Neuronal stem cell (in vitro differentiated cells): ENCODE results near the gene ATP8B3.

Experiments
- DNase-seq: peaks from one replicate; pipeline ENCODE4 v3.0.0-alpha.2; 2013; ENCODE audit warnings: low spot score
- H2AFZ ChIP-seq: one replicate; pipeline ENCODE4 v1.6.1; 2013; ENCODE audit warnings: mild to moderate bottlenecking, low read length, inconsistent platforms
- H2AK5ac ChIP-seq: 2 replicates; pipeline ENCODE4 v1.6.1; 2013; ENCODE audit warnings: low read depth, mild to moderate bottlenecking, inconsistent platforms, low read length, moderate library complexity, mixed read lengths
- H2BK120ac ChIP-seq: 2 replicates; pipeline ENCODE4 v1.6.1; 2013; ENCODE audit warnings: low read depth, mild to moderate bottlenecking, inconsistent platforms, low read length, moderate library complexity, mixed read lengths
- H2BK12ac ChIP-seq: one replicate; pipeline ENCODE4 v1.6.1; 2013; ENCODE audit warnings: low read length, inconsistent platforms
- H2BK15ac ChIP-seq: 2 replicates; pipeline ENCODE4 v1.6.1; 2013; ENCODE audit warnings: mild to moderate bottlenecking, low read length, inconsistent platforms, mixed read lengths
- H2BK5ac ChIP-seq: one replicate; pipeline ENCODE4 v1.6.1; 2013; ENCODE audit warnings: inconsistent platforms, mild to moderate bottlenecking, low read length, moderate library complexity
- H3K14ac ChIP-seq: one replicate; pipeline ENCODE4 v1.6.1; 2013; ENCODE audit warnings: low read length, inconsistent platforms
- H3K18ac ChIP-seq: 2 replicates; pipeline ENCODE4 v1.6.1; 2013; ENCODE audit warnings: low read length, inconsistent platforms
- H3K23ac ChIP-seq: 2 replicates; pipeline ENCODE4 v1.6.1; 2013; ENCODE audit warnings: low read depth, mild to moderate bottlenecking, mixed read lengths, low read length, inconsistent platforms; ENCODE audit not compliant: poor library complexity
- H3K27ac ChIP-seq: replicated peaks from 3 replicates; pipeline ENCODE4 v1.5.1; 2013; ENCODE audit warnings: low read length, inconsistent platforms
- H3K27me3 ChIP-seq, 3 experiments: 2 replicates each; pipeline ENCODE4 v1.6.1; 2013; ENCODE audit warnings: low read length in 3 of 3, mild to moderate bottlenecking in 2 of 3, inconsistent platforms in 1 of 3, low read depth in 1 of 3, mixed read lengths in 1 of 3, moderate library complexity in 1 of 3; ENCODE audit not compliant: control insufficient read depth in 3 of 3, insufficient read depth in 3 of 3
- H3K36me3 ChIP-seq, 2 donors: replicated peaks in 1 of 2; 2 replicates each; pipeline ENCODE4 v1.6.1; 2013; ENCODE audit warnings: low read length in 2 of 2; ENCODE audit not compliant: control insufficient read depth in 2 of 2, insufficient read depth in 2 of 2
- H3K4ac ChIP-seq: 2 replicates; pipeline ENCODE4 v1.6.1; 2013; ENCODE audit warnings: inconsistent platforms, mild to moderate bottlenecking, low read length, moderate library complexity
- H3K4me1 ChIP-seq, 2 donors: 1 replicate in 1 of 2; 2 replicates in 1 of 2; pipeline ENCODE4 v1.6.1; 2013; ENCODE audit warnings: low read length in 2 of 2, low read depth in 1 of 2; ENCODE audit not compliant: control insufficient read depth in 2 of 2, insufficient read depth in 1 of 2
- H3K4me2 ChIP-seq: one replicate; pipeline ENCODE4 v1.6.1; 2013; ENCODE audit warnings: mild to moderate bottlenecking, low read length, inconsistent platforms; ENCODE audit not compliant: insufficient read depth, poor library complexity, severe bottlenecking
- H3K4me3 ChIP-seq, 2 donors: 2 replicates each; pipeline ENCODE4 v1.5.1; 2013; ENCODE audit warnings: low read length in 2 of 2, mild to moderate bottlenecking in 2 of 2, inconsistent platforms in 1 of 2, moderate library complexity in 1 of 2
- H3K79me1 ChIP-seq: one replicate; pipeline ENCODE4 v1.6.1; 2013; ENCODE audit warnings: low read depth, mild to moderate bottlenecking, inconsistent platforms, low read length, moderate library complexity
- H3K9ac ChIP-seq: one replicate; pipeline ENCODE4 v1.6.1; 2013; ENCODE audit warnings: mild to moderate bottlenecking, low read depth, low read length, inconsistent platforms; ENCODE audit not compliant: poor library complexity
- H3K9me3 ChIP-seq, 2 donors: replicated peaks in 1 of 2; 2 replicates each; pipeline versions ENCODE3 to v1.6.1; 2013; ENCODE audit warnings: low read length in 2 of 2, mild to moderate bottlenecking in 2 of 2, inconsistent platforms in 1 of 2, low read depth in 1 of 2, mixed read lengths in 1 of 2, moderate library complexity in 1 of 2; ENCODE audit not compliant: control insufficient read depth in 2 of 2, insufficient read depth in 1 of 2
- H4K8ac ChIP-seq: one replicate; pipeline ENCODE4 v1.6.1; 2013; ENCODE audit warnings: low read depth, mild to moderate bottlenecking, inconsistent platforms, low read length, moderate library complexity
- H4K91ac ChIP-seq: one replicate; pipeline ENCODE4 v1.6.1; 2013; ENCODE audit warnings: low read length, low read depth, mild to moderate bottlenecking, inconsistent platforms; ENCODE audit not compliant: poor library complexity
- WGBS, 2 donors: extraction: QIAGEN DNeasy Blood & Tissue Kit; methylation state at CpG; one replicate each; pipeline ENCODE4 v1.1.7; 2013; ENCODE audit warnings: missing lambda C conversion rate in 2 of 2, mixed read lengths in 1 of 2; ENCODE audit not compliant: insufficient read length in 2 of 2, insufficient replicate concordance in 1 of 2; ENCODE audit errors: extremely low coverage in 2 of 2; 5-methylcytosine and 5-hydroxymethylcytosine counted together

Gene ATP8B3

GRCh38 chr19:1825909-1826556 lies 14.0 kb upstream of the ATP8B3 start:
- Histone ChIP-seq H3K14ac (peak overlapping the region; percentile 71), H3K4me3 (no peak overlapping the region), H2BK15ac (no peak overlapping the region), H3K4me2 (no peak overlapping the region), H3K9ac (peak overlapping the region; percentile 70), H3K79me1 (peaks cover 22% of the 10 kb centered on the region), H3K27me3 (no peaks in the 10 kb centered on the region), H2AK5ac (peak overlapping the region; percentile 97), H3K18ac (peak overlapping the region; percentile 83), H2BK120ac (no peak overlapping the region), H3K27ac (no peak overlapping the region), H4K91ac (no peak overlapping the region), H3K4ac (peak overlapping the region; percentile 17), H3K23ac (peak overlapping the region; percentile 55), H2AFZ (no peak overlapping the region), H2BK12ac (peak overlapping the region; percentile 6), H4K8ac (no peak overlapping the region), H2BK5ac (no peak overlapping the region), H3K36me3 (peaks cover 22 to 77% of the 10 kb centered on the region in 2 donors), H3K4me1 (peaks cover 3 to 6% of the 10 kb centered on the region in 2 donors), H3K9me3 (peaks cover 0 to 1% of the 10 kb centered on the region in 2 donors)
- WGBS, 2 donors, result no CpG with 5 or more reads among the region's 15 CpGs
- DNase-seq, result peak; percentile 84

DNA sequence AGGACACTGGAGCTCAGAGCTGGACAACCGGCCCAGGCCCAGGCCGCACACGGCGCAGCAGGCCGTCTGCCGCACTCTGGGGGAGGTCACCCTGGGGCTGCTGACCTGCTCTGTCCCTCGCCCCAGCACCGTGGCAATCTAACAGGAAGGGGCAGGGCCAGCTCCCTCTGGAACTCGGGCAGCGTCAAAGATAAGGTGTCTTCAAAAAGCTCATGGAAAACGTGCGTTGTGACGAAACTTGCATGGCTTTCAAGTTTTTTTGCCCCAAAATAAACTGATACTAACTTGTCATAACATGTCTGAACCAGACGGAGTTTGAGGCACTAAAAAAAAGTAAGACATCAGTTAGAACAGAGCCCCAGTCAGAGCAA lies 12.2 kb upstream of the ATP8B3 start:
- Histone ChIP-seq H3K14ac (no peak overlapping the region), H2AFZ (no peak overlapping the region), H3K4me2 (no peak overlapping the region), H2BK120ac (no peak overlapping the region), H3K4me3 (no peak overlapping the region), H2BK5ac (no peak overlapping the region), H3K27me3 (no peaks in the 10 kb centered on the region), H3K27ac (no peak overlapping the region), H4K8ac (no peak overlapping the region), H3K4me1 (peaks cover 3 to 6% of the 10 kb centered on the region in 2 donors), H3K9ac (no peak overlapping the region), H3K9me3 (no peaks in the 10 kb centered on the region), H2BK12ac (no peak overlapping the region), H3K36me3 (peaks cover 21 to 79% of the 10 kb centered on the region in 2 donors), H3K4ac (no peak overlapping the region), H3K18ac (no peak overlapping the region), H4K91ac (no peak overlapping the region), H3K79me1 (peaks cover 24% of the 10 kb centered on the region), H2BK15ac (no peak overlapping the region), H2AK5ac (peak overlapping the region; percentile 28), H3K23ac (peak overlapping the region; percentile 89)
- no peak for DNase-seq
- no CpG with 5 or more reads among the region's 14 CpGs for WGBS, 2 donors

GRCh38 chr19:1823539-1824251 lies 11.6 kb upstream of the ATP8B3 start:
- no peak overlapping the region for H3K9ac ChIP-seq
- no peak overlapping the region for H3K18ac ChIP-seq
- H2AFZ ChIP-seq, result no peak overlapping the region
- H2BK120ac ChIP-seq, result no peak overlapping the region
- WGBS, 2 donors, result no CpG with 5 or more reads among the region's 36 CpGs
- H4K91ac ChIP-seq, result no peak overlapping the region
- no peak overlapping the region for H2BK12ac ChIP-seq
- no peak overlapping the region for H4K8ac ChIP-seq
- H2BK5ac ChIP-seq, result no peak overlapping the region
- H2BK15ac ChIP-seq, result no peak overlapping the region
- peak overlapping the region; percentile 89 for H3K23ac ChIP-seq
- peak overlapping the region; percentile 28 for H2AK5ac ChIP-seq
- no peak overlapping the region for H3K4me2 ChIP-seq
- no peak for DNase-seq
- H3K27ac ChIP-seq, result no peak overlapping the region
- H3K4me3 ChIP-seq, result no peak overlapping the region
- H3K14ac ChIP-seq, result peak overlapping the region; percentile 38
- H3K79me1 ChIP-seq, result peaks cover 22% of the 10 kb centered on the region
- H3K36me3 ChIP-seq, result peaks cover 22 to 81% of the 10 kb centered on the region in 2 donors
- H3K27me3 ChIP-seq, result no peaks in the 10 kb centered on the region
- no peak overlapping the region for H3K4ac ChIP-seq
- peaks cover 3 to 6% of the 10 kb centered on the region in 2 donors for H3K4me1 ChIP-seq
- no peaks in the 10 kb centered on the region for H3K9me3 ChIP-seq

- Histone ChIP-seq H2BK5ac (no peak overlapping the region), H4K91ac (no peak overlapping the region), H3K9ac (no peak overlapping the region), H3K4me2 (no peak overlapping the region), H3K18ac (no peak overlapping the region), H3K27me3 (no peaks in the 10 kb centered on the region), H3K36me3 (peaks cover 27 to 84% of the 10 kb centered on the region in 2 donors), H2AFZ (no peak overlapping the region), H2AK5ac (no peak overlapping the region), H3K4me3 (no peak overlapping the region), H3K9me3 (no peaks in the 10 kb centered on the region), H3K27ac (no peak overlapping the region), H3K4me1 (peaks cover 3 to 6% of the 10 kb centered on the region in 2 donors), H3K79me1 (peaks cover 17% of the 10 kb centered on the region), H4K8ac (no peak overlapping the region), H2BK12ac (no peak overlapping the region), H3K23ac (no peak overlapping the region), H3K4ac (no peak overlapping the region), H3K14ac (no peak overlapping the region), H2BK120ac (no peak overlapping the region), H2BK15ac (no peak overlapping the region)
- no peak for DNase-seq
- WGBS, 2 donors, result no CpG with 5 or more reads among the region's 8 CpGs
These were observed 10.9 kb upstream of the ATP8B3 start for GRCh38 chr19:1823020-1823419.
